Inferior parietal cortex (tissue), 1 donor: ENCODE results near the gene SLAMF1.
"Not testable (repeated sequence)": the region's sequence is repeated elsewhere in the genome, so short reads cannot be mapped to it uniquely, and the experiment has no call there.

Experiments used
- DNase-seq: peaks from one replicate; pipeline ENCODE4 v3.0.0-alpha.2; 2016; ENCODE audit errors: extremely low spot score

The SLAMF1 gene

DNA sequence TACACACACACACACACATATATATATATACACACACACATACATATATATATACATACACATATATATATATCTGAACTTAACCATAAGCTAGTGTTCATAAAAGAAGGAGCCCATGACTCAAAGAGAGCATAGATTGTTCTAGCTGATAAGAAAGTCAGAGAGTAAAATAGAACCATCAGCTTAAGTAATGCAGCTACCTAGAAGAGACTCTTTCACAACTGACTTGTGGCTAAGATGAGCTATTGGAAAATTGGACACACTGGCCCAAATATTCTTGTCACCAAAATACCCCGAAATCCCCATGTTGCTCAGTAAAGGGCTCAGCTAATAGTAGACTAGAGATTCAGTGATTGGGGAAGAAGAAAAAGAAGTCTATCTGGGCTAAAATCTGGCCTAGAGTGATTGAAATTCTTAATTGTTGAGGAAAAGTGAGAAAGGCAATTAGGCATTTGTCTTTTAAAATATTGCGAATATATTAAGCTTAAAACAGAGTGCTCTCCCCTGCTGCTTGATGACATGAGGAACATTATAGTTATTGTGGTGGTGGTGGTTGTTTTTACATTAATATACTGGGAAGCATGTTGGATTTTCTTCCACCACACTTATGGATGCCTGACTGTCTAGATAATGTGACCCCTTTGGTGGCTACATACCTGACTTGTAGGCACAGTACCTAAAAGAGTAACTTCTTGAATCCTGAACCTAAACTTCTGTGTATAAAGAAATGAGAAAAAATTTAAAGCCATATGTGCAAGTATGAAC lies 6.3 kb downstream of the SLAMF1 start:
- DNase-seq = no peak

DNA sequence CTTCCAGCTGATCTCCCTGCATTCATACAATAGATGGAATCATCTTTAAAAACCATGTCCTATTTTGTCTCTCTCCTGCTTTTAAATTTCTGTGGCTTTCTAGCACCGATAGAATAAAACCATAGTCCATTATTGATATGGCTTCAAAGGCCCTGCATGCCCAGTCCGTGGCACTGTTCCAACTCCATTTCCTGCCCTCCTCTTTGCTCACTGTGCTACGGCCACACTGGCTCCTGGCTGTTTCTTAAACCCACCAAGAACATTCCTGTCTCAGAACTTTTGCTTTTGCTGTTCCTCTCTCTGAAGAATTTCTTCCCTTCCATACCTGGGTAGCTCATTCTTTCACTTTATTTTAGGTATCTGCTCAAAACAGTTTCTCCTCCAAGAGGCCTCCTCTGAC lies 7.2 kb downstream of the SLAMF1 start:
- DNase-seq = no peak

DNA sequence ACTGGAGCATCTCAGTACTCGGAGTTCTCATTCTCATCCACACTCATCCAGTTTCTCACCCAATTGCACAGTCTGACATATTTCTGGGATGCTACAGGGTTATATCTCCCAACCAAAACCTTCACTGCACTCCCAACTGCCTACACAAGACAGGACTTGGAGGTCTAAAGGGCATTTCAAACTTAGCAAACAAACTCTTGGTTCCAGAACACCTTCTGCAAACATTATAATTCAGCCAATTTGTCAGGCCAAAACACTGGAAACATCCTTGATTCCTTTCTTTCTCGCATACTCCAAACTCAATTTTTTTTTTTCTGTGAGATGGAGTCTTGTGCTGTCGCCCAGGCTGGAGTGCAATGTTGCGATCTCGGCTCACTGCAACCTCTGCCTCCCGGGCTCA lies 7.9 kb downstream of the SLAMF1 start:
- no peak for DNase-seq

DNA sequence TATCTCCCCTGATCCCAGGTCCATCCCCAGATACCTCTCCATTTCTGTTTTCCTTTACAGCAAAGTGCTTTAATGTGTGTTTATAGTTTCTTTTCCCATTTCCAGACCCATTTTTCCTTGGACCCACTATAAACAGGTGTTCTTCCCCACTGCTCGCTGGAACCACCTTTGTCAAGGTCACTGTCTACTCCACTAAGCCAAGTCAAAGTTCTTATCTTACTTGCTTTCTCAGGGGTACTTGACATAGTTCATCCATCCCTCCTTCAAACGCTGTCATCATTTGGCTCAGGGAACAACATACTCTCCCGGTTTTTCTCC lies 8.3 kb downstream of the SLAMF1 start:
- no peak for DNase-seq

DNA sequence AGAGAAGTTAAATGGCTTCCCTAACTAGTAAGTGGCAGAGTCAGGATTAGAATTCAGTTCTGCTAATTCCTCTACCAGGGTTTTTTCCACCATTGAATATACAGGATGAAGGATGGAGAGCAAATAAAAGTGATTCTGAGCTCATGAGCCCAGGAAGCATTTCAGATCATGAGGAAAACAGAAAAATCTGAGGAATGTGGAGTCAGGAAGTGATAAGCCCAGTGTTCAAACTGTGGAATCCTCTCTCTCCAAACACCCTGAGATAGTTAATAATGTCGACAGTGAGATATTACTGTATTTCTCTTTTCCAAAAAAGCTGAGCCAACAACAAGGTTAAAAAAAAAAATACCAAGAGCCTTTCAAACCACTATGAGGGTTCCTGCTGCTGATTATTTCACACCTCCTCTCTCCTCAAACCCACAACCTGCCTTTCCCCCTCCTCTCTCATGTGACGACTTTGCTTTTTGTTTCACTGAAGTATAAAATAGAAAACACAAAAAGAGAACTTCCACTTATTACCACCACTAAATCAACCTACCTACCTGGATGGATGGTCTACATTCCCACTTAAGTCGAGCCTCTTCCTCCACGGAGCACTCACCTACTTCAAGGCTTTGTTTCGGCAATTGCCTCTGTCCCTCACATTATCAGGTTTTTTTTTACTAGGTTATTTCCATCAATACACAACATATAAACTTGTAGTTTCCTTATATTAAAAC lies 8.9 kb downstream of the SLAMF1 start:
- DNase-seq = no peak

DNA sequence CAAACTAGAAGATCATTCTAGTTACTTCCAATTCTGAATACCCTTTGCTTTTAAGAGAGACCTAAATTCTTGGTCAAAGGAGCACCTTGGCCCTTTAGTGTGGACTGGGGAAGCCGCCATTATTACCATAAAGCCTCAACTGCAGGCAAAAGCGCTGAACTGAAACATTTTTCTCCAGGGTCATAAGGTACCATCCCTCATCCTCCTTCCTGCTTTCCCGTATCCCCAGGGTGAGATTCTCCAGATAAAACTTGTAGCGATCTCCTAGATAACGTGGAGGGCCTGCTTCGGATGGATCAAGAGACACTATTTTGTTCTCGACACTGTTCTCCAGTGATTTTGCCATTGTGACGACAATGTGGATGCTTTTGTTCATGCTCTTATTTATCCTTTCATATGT lies 9.8 kb downstream of the SLAMF1 start:
- DNase-seq = no peak

DNA sequence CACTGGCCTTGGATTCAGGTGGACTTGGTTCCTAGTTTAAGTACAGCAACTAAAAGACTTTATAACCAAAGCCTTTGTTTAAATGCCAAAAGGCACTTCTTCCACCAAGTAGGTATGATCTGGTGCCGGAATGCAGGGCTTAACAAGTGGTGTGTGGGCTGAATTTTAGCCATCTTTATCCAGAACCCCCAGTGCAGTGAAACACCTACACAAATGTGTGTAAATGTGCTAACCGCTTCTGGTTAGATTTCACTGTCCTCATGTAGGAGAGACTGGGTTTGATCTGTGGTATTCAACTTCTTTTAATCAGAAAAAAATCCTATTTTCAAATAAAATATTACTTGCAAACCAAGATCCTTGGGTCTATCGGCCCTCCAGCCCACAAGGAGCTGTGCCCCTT lies 10.3 kb downstream of the SLAMF1 start:
- no peak for DNase-seq

DNA sequence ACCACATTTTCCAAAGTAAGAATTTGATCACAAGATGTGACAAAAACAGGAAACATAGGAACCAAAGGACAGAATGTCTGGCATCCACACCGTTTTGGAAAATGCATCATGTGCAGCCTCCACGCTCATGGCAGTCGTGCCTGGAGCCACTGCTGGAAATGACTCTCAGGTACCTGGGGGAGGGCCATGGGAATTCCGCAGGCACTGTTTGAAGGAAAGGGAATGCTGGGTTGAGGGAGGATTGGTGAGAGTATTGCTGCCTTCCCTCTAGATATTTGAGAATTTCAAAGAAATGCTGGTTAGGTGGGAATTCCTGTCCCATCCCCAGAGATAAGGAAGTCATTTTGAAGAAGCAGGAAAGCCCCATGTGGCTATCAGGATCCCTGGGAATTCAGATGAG lies 10.8 kb downstream of the SLAMF1 start:
- no peak for DNase-seq

DNA sequence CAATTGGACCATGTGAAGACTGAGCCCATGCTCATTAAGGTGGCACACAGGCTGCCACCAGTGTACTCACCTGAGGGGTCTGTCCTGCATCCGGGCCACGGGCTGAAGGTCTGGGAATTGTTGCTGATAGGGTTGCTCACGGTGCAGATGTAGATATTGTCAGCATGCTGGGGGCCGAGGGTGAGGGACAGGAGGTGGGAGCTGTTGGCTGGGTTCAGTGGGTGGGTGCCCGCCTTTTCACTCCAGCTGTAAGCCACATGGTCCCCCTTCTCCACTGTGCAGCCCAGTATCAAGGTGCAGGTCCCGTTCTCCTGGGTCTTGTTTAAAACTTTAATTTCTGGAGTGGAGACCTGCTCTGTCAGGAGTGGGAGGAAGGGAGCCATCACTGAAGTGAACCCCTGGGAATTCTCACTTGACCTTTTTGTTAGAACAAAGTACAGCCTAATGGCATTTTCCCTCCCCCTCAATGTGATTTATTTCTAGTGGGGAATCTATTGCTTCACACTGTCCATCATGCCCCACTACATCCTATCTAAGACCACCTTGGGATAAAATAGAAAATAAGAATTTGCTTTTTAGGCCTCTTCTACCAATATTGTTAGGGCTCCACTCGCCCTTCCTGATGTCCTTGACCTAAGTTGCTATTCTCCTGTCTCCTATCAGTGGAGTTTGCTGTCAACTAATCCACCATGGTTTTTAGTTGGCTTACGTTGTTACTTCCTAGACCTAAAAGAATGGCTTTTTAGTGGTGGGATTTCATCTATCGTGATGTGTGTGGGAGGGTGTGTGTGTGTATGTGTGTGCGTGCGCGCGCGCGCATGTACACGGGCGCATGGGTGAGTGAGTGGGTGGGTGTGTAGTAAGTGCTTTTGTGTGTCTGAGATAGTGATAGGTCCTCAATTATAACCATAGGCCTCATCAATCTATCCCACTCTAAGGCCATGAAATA lies 12.0 kb downstream of the SLAMF1 start:
- no peak for DNase-seq

DNA sequence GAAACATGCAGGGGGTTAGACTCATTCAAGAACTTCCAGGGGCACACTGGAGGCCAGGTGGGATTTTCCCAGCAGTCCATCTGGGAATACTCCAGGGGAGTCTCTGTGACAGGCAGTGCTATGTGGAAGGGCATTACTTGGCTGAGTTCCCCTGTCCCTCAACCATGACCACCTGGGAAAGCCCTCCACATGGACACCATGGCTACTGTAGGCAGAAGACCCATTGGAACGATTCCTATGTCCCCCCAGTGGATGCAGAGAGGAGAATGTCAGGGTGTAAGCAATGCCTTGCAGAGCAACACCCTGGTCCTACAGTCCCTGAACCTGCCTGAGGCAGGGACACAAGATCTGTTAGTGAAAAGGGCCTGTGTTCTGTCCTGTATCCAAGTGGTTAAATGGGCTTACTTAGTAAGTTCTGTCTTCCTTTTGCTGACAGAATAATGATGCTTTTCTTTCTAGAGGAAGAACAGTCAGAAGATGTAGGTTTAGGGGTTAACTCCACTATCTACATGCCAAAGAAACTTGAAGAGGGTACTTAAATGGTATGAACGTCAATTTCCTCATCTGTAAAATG lies 13.4 kb downstream of the SLAMF1 start:
- DNase-seq = no peak

DNA sequence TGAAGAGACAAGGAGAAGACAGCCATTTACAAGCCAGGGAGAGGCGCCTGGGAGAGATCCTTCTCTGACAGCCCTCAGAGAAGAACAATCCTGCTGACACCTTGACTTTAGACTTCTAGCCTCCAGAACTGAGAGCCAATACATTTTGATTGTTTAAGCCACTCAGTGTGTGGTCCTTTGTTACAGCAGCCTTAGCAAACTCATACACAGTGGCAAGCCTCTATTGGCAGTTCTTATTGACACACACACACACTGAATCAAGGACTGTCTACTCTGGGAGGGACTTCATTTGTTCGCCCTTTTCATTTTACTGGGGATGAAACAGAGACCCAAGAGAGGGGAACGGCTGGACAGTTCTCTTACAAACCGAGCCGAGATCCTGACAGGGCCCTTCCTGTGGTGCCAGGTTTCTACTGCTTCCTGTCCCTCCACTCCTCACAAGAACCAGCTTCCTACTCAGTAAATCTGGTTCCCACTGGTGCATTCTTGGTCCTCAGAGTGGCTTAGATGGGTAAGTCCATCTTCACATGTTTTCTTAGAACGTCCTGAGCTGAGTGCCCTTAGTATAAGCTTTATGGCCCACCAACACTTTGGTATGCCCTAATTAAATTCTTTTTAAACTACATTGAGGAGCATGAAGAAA lies 14.7 kb downstream of the SLAMF1 start:
- DNase-seq = no peak

DNA sequence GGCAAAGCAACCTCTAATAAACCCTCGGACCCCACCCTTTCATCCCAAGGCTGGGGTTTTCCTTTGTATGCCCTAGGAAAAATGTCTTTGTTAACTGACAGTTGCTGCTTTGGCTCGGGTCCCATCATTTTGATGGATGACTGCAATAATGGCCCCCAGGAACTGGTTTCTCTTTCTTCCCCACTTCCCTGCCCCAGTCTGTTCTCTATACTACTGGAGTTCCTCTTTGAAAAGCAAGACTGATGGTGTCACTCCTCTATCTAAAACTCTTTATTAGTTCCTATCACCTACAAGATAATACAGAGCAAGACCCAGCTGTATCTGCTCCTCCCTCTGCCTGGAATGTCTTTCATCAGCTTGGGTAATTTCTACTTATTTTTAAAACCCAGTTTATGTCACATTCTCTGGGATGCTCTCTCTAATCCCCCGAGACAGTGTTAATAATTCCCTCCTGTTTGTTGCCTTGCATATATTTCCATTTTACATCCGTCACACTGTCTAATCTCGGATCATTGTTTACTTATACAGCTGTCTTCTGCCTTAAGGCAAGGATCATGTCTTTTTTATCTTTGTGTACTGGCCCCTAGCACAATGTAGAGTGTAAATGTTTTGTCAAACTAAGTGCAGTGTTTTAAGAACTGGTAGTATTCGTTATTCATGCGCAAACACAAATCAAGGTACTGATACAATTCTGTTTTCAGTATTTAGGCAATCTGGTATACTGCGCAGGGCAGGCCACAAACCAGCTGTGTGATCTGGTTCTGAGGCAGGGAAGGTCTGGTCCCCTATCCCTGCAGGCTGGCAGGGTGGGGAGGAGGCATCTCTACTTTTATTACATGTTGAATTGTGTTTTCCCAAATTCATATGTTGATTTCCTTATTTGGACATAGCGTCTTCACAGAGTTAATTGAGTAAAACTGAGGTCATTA lies 16.1 kb downstream of the SLAMF1 start:
- no peak for DNase-seq

DNA sequence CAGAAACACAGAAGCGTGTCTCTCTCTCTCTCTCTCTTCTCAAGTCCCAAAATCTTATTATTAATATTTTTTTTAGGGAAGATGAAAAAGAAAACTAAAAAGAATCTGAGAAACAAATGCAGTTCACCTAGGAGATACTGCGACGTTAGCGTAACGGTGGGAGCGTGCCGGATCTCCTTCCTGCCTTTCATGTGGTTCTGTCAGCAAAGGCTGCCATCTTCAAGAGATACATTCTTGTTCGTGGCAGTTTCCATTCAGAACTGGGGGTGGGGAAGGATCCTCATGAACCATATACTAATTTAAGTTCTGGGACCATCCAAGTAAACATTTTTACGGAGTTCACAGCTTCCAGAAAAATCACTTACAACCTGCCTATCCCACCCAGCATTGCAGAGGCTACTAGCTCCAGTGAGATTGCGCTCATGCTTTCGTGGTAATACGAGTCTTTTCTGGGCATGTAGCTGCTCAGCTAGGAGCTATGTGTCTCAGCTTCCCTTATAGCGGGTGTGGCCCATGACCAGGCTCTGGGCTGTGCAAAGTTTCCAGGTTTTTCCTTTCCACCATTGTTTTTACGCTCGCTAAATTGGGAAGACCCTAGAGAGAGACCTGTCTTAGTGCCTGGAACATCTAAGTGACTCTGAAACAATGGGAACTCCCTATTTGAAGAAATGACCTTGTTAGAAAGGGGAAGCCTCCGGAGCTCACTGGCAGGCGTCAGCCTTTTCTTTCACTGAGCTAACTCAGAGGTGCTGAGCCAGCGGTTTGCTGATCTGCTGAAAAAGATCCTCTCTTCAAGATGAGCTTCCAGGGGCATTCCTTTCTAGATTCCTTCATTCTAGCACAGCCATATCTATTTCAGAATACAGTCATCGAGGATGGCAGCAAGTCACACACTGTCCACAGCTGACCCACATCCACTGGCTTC lies 17.3 kb downstream of the SLAMF1 start:
- DNase-seq = no peak

DNA sequence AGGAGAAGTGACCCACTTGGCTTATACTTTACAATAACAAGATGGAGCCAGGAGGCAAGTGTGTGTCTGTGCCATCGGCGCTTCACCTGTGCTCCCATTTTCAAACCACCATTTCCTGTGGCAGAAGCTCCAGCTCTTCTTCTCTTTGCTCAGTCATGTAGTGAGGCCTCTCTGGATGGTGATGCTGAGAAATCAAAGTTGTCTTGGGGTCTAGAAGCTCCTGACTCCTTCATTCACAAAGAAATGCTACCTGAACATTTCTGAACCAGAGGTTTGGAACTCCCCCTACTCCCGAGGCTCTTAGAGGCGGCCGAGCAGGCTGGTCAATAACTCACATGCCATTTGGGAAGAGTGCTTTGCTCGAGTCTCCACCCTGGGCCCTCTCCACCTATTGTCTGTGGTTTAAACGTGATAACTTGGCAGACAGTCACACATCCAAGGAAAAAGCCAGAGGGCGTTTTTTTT lies 18.0 kb downstream of the SLAMF1 start:
- DNase-seq = no peak

DNA sequence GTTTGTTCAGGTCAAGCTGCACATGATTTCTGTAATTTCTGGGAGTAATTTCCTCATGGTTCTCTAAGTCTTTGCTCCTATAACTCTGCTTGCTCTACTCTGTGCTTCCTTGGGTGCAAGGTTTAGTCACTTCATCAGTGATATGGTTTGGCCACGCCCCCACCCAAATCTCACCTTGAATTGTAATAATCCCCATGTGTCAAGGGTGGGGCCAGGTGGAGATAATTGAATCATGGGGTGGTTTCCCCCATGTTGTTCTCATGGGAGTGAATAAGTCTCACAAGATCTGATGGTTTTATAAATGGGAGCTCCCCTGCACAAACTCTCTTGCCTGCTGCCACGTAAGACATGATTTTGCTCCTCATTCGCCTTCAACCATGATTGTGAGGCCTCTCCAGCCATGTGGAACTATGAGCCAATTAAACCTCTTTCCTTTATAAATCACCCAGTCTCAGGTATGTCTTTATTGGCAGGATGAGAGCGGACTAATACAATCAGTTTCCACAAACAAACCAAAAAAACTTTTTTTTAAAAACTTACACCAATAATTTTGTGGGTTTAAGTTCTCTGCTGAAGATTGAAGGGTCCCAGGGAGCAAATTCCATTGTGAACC lies 19.1 kb downstream of the SLAMF1 start:
- DNase-seq = not testable (repeated sequence)

DNA sequence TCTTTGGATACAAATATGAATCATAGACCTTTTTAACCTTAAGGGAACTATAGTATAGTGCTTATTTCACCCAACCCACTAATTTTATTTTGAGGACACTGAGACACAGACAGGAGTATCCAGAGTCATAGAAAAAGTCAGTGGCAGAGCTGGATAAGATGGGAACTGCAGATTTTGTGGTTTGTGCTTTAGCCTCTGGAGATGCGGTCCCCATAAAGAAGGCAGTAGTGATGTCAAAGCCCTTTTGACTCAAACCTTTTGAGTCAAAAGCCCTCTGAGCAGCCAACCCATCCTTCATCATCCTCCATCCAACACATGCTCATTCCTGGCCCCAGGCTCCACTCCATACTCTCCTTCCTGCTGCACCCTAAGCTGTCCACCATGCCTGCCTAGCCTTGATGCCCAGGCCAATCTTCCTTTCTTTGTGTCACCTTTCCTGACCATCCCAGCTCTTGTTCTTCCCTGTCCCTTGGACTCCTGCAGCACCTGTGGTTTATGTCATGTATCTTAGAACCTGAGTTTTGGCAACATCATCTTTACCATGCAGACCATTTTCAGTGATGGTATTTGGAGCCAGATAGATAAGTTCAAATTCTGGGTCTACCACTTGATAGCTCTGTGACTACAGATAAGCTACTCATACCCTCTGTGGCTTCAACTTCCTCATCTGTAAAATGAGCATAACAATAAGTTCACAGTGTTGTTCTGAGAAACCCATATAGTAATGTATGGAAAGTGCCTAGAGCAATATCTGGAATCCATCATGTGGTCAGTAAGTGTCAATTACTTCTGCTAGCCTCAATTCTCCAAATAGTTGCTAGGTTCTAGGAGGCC lies 20.1 kb downstream of the SLAMF1 start:
- no peak for DNase-seq

DNA sequence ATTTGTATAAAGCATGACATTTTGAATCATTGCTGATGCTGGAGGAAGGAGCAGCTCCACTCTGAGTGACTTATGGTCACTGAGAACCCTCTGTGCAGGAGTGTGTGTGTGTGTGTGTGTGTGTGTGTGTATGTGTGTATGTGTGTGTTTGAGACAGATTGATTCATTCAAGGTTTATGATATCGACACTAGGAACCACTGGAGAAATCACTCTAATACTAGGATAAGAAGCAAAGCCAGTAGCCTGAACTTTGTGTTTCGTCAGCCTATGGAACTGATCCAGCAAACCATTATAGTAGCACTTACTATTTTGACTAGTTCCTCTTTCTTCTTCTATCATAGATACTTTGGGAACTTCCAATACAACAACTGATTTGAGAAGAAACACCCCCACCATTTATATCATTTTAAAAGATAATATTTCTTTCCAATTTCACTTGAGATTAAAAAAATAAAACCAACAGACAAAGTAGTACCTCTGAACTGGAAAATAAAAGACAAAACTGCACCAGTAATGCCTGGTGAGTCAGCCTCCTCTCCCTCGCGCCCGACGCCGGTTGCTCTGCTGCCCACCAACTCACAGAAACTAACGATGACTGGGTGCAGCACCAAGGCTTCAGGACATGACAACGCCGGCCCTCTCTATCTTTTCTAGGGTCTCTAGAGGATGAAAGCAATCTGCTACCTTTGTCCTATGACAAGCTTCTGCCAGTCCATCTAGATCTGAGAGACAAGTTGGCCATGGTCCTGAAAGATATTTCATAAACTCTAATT lies 20.9 kb downstream of the SLAMF1 start:
- DNase-seq = no peak
